Epithelial cell of proximal tubule (primary cell): Measurements from ENCODE around the gene PTGFR. TPM values are rescaled to one million over a fixed set of nuclear protein-coding genes. Genes with fewer than 3 reads are reported as not detected.

Source experiments
- DNase-seq: peaks from one replicate; pipeline ENCODE4 v3.0.0-alpha.2; 2011; ENCODE audit warnings: low read depth
- H3K4me3 ChIP-seq: 2 replicates; pipeline ENCODE4 v1.5.1; 2011; ENCODE audit warnings: low read depth, mild to moderate bottlenecking, low read length
- total RNA-seq: library from RNA; depleted of rRNA; stranded (reverse); fragments of >200 nt; gene quantifications from 2 replicates; pipeline ENCODE4 v1.2.3, GENCODE V29; 2015
- TF ChIP-seq, protein P1 (sequence below): conservative IDR thresholded peaks from 2 replicates; pipeline ENCODE4 v1.5.1; 2012; ENCODE audit warnings: low read depth, mild to moderate bottlenecking, low read length

PTGFR gene
- total RNA-seq, 1 donor from 2014 or later, result 1.3 TPM

DNA sequence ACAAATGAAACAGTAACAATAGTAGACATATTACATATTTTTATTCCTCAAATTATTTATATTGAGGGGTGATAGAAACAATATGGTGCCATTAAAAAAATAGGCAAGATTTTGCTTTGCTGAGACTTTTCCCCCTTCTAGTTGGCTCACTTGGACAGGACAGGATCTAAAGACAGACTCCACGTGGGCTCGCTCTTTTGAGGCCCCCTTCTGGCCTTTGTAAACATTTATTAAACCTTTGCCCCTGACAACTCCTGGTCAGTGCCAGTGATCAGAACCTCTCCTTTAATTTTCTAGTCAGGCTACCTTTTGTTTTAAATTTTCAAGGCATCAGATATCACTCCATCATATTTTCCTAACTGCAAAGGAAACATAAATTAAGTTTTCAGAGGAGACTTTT is 79.8 kb downstream of the PTGFR start:
- DNase-seq, result no peak
- no peak overlapping the region for H3K4me3 ChIP-seq
- TF ChIP-seq, protein P1, sequence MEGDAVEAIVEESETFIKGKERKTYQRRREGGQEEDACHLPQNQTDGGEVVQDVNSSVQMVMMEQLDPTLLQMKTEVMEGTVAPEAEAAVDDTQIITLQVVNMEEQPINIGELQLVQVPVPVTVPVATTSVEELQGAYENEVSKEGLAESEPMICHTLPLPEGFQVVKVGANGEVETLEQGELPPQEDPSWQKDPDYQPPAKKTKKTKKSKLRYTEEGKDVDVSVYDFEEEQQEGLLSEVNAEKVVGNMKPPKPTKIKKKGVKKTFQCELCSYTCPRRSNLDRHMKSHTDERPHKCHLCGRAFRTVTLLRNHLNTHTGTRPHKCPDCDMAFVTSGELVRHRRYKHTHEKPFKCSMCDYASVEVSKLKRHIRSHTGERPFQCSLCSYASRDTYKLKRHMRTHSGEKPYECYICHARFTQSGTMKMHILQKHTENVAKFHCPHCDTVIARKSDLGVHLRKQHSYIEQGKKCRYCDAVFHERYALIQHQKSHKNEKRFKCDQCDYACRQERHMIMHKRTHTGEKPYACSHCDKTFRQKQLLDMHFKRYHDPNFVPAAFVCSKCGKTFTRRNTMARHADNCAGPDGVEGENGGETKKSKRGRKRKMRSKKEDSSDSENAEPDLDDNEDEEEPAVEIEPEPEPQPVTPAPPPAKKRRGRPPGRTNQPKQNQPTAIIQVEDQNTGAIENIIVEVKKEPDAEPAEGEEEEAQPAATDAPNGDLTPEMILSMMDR, result peak; percentile 28

DNA sequence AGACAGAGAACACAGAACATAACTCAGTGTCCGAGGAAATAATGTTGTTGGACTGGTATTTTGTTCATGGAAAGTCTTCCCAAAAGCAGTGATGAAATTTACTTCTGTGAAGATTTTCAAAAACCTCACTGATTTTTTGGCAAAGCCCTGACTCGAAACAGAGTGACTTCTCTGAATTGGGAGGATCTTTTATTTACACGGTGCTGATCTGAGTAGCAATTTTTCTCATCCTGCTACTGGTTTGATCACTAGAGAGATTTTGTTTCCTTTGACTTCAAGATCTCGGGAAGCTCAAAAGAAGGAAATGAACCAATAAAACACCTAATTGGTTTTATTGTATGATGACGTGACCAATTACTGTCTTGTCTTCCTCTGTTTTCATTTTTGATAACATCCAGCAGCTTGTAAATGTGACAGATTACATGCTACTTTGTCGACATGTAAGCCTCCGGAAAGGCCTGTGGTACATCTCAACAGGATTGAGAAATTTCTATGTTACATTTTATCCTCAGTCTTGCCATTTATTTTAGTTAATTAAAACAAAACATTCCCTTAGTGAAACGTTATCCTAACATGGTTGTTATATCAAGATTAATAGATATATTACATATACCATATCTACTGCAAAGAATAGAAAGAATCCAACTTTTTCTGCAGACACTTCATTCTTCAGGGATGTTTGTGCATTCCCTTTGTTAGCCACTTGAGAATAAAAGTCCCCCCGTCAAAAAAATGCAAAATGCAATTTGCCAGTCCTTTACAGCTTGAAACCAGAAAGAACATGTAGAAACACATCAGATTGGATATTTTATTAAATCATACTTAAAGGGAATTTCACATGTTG is 86.7 kb downstream of the PTGFR start:
- no peak overlapping the region for H3K4me3 ChIP-seq
- DNase-seq, result no peak
- TF ChIP-seq, protein P1, result no peak

DNA sequence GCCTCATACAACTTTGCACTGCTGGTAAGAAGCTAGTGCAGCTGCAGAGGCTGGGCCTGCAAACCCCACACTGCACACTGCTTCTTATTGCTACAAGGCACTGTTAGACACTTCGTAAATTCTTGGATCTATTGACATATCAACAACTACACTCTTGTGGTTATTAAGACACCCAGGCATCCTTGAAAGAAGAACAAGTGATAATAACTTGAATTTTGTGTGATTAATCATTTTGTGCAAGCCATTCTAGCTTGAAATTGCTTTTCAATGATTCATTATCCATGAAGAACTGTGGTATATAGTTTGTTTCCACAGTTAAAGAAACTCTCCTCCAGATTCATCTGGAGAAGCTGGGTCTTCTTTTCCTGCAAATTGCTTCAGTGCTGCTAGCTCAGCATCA is 95.8 kb downstream of the PTGFR start:
- TF ChIP-seq, protein P1, result no peak
- H3K4me3 ChIP-seq, result no peak overlapping the region
- peak; percentile 20 for DNase-seq

DNA sequence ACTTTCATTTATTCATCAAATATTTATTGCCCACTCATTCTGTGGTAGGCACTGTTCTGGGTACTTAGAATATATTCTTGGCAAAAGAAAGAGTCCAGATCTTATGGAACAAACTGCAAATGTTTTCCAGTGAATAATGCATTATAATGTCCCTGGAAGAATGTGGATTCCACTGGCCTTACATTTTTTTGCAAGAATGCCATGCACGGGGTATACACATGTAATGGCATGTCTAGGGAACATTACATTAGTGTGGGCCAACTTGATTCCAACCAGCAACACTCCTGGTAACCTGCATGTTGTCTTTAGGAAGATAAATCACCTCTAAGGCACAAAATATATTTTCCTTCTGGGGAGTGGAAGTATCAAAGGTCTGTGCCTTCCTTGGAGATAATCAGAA is 96.4 kb downstream of the PTGFR start:
- DNase-seq, result no peak
- TF ChIP-seq, protein P1, result no peak
- H3K4me3 ChIP-seq, result no peak overlapping the region

Other genes with a start within 250 kb of the PTGFR start
- 0.51 and 3.6 TPM in 2 replicates for gene IFI44L, start 129.5 kb downstream of the PTGFR start, total RNA-seq
- gene IFI44, start 158.9 kb downstream of the PTGFR start, total RNA-seq, result 0.17 and 1.3 TPM in 2 replicates